ENCODE measurements around the gene NPHP4. TPM values are rescaled to one million over a fixed set of nuclear protein-coding genes. Genes with fewer than 3 reads are reported as not detected.

The NPHP4 gene
- polyA plus RNA-seq, 1 of the 3 experiments (the other 2 are of a cell fraction): 7.0 TPM

- no peaks in the 10 kb centered on the region for H3K9me3 ChIP-seq
- H2AFZ ChIP-seq (ENCODE audit: low read depth): no peak overlapping the region
- H3K27me3 ChIP-seq (ENCODE audit: insufficient read depth): no peaks in the 10 kb centered on the region
- ChIA-PET CTCF (interaction anchor here (1.0 to 1.1 kb wide), 2 partner anchors 11 to 22 kb away, joined by 3 read pairs; no protein-coding TSS in a partner anchor), POLR2A (no interaction called here)
- H4K20me1 ChIP-seq (ENCODE audit: insufficient read depth): no peaks in the 10 kb centered on the region
- TF ChIP-seq USF1 (IDR thresholded peaks at IDR 0.05; ENCODE audit: borderline replicate concordance, low read depth) (no peak), CHD2 (IDR thresholded peaks at IDR 0.05; ENCODE audit: low read length, partially characterized antibody) (no peak), RFX5 (IDR thresholded peaks at IDR 0.05; ENCODE audit: low read length) (no peak), USF2 (IDR thresholded peaks at IDR 0.05; ENCODE audit: borderline replicate concordance, low read depth, low read length) (no peak), EP300 (IDR thresholded peaks at IDR 0.05; ENCODE audit: borderline replicate concordance in 1 of 2, low read depth in 1 of 2, low read length in 1 of 2) (no peak), SIN3A (IDR thresholded peaks at IDR 0.05; ENCODE audit: borderline replicate concordance, low read depth, low read length) (no peak), PBX3 (IDR thresholded peaks at IDR 0.05) (no peak), POLR2AphosphoS5 (IDR thresholded peaks at IDR 0.05; ENCODE audit: low read depth, low read length) (no peak), JUND (IDR thresholded peaks at IDR 0.05) (no peak), TCF12 (IDR thresholded peaks at IDR 0.05) (no peak), MXI1 (IDR thresholded peaks at IDR 0.05; ENCODE audit: low read depth, low read length) (no peak), NRF1 (IDR thresholded peaks at IDR 0.05; ENCODE audit: low read depth, low read length) (no peak), FOSL2 (IDR thresholded peaks at IDR 0.05; ENCODE audit: borderline replicate concordance, low read depth) (no peak), REST (IDR thresholded peaks at IDR 0.05; ENCODE audit: low read depth, low read length) (no peak), FOXJ3 (CRISPR knock-in tag; IDR thresholded peaks at IDR 0.05) (no peak), RXRA (IDR thresholded peaks at IDR 0.05; ENCODE audit: borderline replicate concordance, low read depth) (no peak)
- TF ChIP-seq, protein P1, sequence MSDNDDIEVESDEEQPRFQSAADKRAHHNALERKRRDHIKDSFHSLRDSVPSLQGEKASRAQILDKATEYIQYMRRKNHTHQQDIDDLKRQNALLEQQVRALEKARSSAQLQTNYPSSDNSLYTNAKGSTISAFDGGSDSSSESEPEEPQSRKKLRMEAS (IDR thresholded peaks at IDR 0.05; ENCODE audit: low read depth): no peak
- H3K79me2 ChIP-seq (ENCODE audit: insufficient read depth): no peaks in the 10 kb centered on the region
- no peak for DNase-seq
- no peak overlapping the region for H3K9ac ChIP-seq
- no peak overlapping the region for H3K4me3 ChIP-seq (ENCODE audit: low read depth in 2 of 2, low read length in 1 of 2)
- H3K36me3 ChIP-seq (replicated peaks in 1 of 2; ENCODE audit: control insufficient read depth in 1 of 2, insufficient read depth in 2 of 2, low read length in 1 of 2): peaks cover 0 to 4% of the 10 kb centered on the region in 2 experiments
- H3K27ac ChIP-seq (ENCODE audit: low read depth in 2 of 2, low read length in 1 of 2): no peak overlapping the region
- H3K9me2 ChIP-seq: no peaks in the 10 kb centered on the region
- WGBS (ENCODE audit: low lambda C conversion rate): 86% methylated on average over 9 of the region's 12 CpGs
- no peak overlapping the region for H3K4me2 ChIP-seq
- no peaks in the 10 kb centered on the region for H3F3A ChIP-seq (replicated peaks; ENCODE audit: insufficient read depth)
- peaks cover 0 to 48% of the 10 kb centered on the region in 2 experiments; a peak in 1 of 4 replicates for H3K4me1 ChIP-seq (ENCODE audit: control insufficient read depth in 1 of 2, insufficient read depth in 2 of 2, low read depth in 1 of 2, low read length in 1 of 2)
Observed at GRCh38 chr1:5889462-5889861, 102.8 kb downstream of the NPHP4 start.
